Kidney tubule cell (primary cell): Measurements from ENCODE around the gene SLC2A1.

ENCODE experiments used
- DNase-seq: peaks from one replicate; pipeline ENCODE4 v3.0.0-alpha.2; 2018; ENCODE audit warnings: low spot score

SLC2A1 gene

DNA sequence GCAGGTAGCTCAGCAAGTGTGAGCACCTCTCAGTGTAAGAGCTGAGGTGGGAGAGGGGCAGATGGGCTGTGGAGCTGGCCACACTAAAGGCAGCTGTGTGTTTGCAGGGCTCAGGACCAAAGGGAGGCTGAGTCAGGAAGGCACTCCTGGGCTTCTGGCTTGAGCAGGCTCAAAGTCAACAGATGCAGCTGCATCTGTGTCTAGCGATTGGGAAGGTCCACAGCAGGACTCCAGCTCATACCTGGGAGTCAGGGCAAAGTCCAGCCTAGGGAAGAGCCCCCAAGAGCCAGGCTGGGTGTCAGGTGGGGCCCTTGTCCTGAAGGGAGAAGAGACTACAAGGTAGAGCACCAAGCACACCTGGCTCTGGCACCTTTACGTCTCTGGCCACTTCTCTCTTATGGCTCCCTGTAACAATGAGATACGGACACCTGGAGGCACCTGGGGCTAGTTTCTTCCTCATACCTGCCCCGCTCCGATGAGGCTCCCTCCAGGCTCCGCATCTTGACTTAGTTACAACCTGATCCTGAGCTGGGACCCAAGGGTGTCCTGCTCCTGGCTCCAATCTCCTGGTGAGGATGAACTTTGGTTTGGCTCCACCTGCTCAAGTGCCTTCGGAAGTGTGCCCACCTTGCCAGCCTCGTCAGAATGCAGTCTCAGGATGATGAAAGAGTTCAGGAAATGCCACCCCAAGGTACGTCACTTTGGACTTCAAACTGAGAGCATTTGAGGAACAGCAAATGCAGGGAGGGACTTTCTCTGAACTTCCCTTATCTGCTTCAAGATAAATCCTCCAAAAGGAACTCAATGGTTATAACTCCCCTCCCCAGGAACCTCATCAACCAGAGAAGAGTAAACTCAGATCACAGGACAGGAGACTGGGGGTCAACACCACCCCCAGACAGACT is 21.5 kb upstream of the SLC2A1 start:
- no peak for DNase-seq

DNA sequence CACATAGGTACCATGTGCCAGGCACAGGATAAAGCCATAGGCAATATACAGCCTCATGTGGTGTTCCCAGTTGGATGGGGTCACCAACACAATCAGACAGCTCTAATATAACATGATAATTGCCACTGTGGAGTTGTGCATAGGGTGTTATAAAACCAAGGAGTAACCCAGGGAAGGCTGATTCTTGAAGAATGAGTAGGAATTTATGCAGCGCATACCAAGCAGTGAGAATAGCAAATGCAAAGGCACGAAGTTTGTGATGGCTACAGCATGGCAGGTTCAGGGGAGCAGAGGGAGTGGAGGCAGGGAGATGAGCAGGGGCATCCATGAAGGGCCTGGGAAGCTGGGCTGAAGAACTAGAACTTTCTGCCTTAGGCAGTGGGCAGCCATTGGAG is 20.4 kb upstream of the SLC2A1 start:
- DNase-seq, result no peak

DNA sequence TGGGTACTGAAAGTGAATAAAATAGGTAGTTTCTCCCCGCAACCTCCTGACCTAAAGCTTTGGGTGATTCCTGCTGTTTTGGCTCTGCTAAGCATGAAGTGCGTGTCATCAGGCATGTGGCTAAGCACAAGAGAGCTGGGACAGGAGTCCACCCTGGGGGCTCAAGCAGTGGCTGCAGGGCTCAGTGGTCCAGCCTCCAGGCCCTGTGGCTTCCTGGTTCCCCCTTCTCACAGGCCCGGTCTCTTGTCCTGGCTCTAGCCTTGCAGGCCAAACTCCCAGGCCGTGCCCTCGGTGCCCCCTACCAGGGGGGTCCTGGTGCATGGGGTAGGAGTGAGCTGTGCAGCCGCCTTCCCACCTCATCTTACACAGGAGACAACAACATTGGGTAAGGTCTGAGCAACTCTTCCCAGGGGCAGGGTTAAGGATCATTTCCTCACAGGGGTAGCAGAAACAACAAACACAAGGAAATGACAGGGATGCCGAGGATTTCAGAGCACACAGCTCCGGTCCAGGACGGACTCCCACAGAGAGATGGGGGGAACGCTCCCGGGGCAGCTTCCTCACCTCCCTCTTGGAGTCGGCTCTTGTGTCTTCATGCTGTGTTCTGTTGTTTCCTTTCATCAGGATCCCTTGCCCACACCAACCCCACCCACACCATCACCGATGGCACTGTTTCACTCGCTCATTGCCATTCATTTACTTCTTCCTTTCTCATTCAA is 19.8 kb upstream of the SLC2A1 start:
- no peak for DNase-seq

DNA sequence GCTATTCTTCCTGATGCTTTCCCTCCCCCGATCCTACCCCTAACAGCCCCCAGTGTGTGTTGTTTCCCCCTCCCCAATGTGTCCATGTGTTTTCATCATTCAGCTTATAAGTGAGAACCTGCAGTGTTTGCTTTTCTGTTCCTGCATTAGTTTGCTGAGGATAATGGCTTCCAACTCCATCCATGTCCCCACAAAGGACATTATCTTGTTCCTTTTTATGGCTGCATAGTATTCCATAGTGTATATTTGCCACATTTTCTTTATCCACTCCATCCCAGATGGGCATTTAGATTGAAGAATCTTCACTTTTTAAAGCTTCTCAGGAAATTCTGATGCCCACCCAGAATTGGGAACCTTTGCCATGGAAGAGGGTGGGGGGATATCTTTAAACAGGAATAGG is 19.0 kb upstream of the SLC2A1 start:
- DNase-seq, result no peak

DNA sequence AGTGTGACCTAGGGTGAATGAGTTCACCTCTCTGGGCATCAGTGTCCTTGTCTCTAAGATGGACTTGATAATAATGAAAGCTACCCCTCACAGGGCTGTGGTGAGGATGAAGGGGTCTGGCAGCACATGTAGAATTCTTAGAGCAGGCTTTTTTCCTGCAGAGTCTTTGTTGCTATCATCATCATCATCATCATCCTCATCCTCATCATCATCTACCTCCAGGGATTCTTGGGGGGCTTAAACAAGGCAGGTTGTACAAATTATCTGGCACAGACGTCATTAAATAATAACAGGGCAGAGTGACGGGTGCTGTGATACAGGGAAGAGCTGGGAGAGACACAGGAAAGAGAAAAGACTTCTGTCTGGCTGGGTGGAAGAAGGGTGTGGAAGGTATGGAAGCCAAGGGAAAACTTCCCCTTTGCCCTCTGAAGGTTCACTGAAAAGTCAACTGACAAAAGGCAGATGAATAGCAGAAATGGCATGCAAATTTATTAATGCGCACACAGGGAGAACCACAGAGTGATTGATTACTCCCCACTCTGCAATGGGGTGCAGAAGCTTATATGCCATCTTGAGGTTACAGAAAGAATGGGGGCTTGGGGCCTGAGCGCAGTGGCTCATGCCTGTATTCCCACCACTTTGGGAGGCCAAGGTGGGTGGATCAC is 17.0 kb upstream of the SLC2A1 start:
- no peak for DNase-seq

DNA sequence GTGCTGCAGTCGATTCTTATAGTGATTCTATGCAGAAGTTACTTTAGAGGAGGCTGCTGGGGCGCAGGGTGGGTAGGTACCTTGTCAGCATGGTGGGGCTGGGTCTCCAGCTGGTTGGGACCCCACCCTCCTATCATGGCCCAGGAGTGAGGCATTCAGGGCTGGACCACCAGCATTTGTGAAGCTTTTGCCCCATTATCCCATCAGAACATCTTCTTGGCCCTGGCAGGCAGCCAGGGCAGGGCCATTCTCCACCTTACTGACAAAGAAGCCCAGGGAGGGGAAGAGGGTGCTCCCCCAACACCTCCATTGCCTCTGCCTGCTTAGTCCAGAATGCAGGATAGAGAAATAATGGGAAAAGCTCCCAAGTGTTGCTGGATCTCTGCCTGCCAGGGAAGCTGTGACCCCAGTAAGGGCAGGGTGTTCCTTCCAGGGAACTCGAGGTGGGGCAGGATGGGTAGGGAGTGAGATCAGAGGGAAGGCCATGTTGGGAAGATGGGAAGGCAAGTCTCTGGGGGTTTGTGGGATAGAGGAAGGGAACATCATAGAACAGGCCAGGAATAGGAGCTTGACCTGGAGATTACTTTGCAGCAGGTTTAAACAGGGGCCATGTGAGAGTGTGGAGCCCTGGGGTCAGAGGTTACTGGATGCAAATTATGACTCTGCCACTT is 16.2 kb upstream of the SLC2A1 start:
- no peak for DNase-seq

DNA sequence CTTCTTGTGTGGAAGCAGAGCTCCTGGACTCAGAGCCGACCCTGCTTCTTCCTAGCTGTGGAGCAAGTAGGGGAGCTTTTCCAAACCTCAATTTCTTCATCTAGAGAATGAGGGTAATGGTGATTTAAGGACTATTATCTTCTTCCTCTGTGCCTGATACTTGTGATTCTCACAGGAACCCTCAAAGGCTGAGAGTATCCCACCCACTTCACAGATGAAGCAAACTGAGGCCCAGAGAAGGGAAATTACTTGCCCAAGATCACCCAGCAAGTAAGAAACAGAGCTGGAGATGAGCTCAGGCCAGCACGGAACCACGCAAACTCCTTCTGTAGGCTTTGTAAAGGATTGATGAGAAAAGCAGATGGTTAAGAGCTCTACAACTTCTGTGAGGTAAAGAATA is 15.1 kb upstream of the SLC2A1 start:
- no peak for DNase-seq

DNA sequence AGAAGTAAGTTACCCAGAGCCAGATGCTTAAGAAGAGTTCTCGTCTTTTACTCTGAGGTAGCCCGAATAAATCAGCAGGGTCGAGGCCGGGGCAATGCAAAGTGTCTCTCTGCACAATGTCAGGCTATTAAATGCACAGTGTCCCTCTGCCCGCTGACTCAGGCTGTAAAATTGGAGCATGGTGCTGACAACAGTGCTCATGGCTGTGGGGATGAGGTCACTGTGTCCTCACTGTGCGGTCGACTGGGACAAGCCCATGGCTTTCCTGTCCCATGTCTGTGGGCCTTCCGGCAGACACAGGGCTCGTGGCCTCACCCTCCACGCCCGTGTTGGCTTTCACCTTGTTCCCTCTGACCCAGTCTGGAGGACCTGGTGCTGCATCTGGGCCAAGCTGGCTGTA is 14.6 kb upstream of the SLC2A1 start:
- DNase-seq, result peak; percentile 77

DNA sequence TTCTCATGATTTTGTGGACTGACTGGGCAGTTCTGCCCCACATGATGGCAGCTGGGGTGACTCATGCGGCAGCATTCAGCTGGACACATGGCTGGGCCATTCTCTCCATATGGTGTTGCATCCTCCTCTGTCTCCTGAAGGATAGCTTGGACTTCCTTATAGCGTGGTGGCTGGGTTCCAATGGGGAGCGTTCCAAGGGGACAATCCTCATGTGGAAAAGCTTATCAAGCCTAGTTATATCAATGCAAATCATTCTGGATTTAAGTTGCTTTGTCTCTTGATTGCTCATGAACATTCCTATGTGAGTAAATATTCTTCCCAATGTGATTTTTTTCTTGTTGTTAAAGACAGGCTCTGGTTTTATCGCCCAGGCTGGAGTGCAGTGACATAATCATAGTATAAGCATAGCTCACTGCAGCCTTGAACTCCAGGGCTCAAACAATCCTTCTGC is 13.2 kb upstream of the SLC2A1 start:
- peak; percentile 67 for DNase-seq

DNA sequence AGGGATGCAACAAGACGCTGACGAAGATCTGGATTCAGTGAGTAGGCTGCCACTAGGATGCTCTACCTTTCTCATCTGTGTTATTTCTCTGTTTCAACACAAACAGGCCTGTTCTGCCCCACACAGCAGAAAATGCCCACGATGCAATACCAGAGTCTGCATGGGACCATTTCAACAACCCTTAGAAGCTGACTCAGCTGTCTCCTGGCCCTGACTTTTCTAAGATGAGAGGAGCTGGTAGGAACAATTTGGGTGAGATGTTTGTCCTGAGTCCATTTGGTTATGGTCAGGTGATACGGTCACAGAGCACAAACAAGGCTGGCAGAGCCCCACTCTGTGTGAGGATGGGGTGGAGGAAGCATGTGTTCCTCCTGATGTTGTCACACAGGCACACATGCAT is 11.5 kb upstream of the SLC2A1 start:
- DNase-seq, result no peak

DNA sequence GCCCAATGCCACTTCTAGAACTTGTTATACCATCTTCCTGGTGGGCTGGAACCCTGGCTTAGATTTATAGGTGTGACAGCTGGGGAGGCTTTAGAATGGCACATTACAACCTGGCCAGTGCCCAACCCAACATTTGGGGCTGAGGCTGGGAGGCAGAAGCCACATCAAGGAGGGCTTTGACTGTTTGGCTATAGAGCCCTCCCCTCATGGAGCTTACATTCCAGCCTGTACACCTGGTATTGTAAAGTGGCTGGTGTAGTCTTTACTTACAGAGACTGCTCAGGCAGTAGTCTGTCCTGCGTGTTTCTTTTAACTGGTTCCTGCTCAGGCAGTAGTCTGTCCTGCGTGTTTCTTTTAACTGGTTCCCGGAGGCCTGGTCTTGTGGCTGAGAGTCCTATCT is 10.0 kb upstream of the SLC2A1 start:
- DNase-seq, result no peak

DNA sequence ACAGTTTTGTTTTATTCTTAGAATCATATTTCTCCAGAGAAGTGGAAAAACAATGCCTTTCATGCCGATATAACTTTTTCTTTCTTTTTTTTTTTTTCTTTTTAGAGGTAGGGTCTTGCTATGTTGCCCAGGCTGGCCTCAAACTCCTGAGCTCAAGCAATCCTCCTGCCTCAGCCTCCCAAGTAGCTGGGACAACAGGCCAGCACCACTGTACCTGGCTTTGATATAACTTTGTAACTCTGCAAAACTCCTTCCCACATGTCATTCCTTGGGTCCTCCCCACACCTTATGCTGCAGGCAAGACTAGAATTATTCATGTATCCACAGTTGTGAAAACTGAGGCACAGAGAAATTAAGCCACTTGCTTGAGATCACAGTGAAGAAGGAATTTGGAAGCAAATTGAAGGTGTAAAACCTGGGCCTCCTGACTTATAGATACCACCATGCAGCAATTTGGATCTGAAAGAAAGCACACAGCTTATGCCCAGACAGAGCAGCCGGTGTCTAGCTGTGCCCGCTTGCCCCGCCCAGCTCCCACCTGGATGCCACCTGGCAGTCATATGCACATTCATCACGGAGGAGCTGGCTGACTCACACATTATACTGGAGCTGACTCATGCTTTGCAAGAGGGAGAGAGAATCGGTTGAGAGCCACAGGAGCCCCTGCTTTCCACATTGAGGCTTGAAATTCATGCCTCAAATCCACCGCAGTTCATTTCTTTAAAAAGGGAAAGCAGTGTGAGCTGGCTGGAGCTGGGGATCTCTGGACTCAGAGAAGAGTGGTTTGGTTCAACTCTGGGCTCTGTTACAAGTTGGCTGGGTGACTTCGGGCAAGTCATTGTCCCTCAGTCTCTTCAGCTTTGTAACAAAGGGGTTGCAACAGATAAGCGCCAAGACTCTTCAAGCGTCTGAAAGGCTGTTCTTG is 8.3 kb upstream of the SLC2A1 start:
- peak; percentile 98 for DNase-seq

DNA sequence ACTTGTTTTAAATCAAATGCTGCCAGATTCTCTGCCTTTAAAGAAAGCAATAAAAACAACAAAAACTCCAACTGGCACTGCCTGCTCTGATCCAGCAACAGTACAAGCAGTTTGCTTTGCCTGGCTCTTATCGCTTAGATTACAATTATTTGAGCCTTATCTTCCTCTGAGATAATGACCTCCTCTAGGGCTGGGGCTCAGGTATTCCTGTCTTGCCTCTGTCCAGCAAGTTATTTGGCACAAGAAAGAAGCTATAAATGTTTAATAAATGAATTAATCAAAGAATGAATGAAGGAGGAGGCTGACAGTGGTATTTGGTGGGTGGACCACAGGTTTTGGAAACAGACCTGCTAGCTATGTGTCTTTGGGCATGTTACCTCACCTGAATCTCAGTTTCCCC is 6.7 kb upstream of the SLC2A1 start:
- no peak for DNase-seq

DNA sequence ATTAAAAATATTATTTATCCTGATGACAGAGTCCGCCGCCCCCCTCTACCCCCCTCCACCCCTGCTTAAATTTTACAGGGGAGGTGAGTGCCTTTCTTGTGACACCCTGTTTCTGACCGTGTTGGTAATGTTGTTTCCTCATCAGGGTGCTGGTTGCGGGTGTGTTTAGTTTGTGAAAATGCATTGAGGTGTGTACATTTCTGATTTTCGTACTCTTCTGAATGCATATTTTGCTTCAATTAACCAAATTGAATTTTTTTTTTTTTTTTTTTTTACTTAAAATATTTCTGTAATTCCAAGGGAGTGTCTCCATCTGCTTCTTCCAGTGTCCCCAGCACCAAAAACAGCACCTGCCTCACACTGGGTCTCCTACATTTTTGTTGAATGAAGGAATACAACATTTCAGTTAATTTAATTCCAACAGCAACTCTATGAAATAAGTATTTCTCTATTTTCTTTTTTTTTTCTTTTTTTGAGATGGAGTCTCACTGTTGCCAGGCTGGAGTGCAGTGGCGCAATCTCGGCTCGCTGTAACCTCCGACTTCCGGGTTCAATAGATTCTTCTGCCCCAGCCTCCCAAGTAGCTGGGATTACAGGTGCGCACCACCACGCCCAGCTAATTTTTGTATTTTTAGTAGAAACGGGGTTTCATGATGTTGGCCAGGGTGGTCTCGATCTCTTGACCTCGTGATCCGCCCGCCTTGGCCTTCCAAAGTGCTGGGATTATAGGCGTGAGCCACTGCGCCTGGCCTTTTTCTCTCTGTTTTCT is 5.6 kb upstream of the SLC2A1 start:
- no peak for DNase-seq

DNA sequence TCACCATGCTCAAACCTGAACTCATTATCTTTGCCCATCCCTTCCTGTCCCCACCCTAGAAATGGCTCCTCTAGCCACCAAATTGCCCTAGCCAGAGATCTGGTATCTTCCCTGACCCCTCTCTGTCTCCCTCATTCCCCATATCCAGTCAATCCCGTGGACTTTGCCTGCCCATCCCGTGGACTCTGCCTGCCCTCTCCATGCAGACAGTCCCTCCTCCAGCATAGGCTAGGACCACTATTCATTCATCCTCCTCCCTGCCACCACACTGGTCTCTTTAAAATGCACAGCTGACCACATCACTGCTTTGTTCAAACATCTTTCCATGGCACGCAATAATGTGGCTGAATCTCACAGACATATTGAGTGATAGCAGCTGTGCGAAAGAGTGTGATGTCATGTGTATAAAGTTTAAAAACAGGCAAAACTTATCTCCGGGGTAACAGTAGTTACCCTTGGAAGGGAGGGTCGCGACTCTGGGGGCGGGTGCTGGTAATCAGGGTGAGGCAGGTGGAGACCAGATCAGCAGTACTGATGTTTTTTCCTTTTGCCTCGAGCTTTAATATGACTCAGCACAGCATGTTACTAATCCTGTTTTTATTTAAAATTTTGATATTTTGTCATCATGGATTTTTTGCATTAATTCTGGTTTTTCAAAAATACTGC is 4.8 kb upstream of the SLC2A1 start:
- DNase-seq, result peak; percentile 43

DNA sequence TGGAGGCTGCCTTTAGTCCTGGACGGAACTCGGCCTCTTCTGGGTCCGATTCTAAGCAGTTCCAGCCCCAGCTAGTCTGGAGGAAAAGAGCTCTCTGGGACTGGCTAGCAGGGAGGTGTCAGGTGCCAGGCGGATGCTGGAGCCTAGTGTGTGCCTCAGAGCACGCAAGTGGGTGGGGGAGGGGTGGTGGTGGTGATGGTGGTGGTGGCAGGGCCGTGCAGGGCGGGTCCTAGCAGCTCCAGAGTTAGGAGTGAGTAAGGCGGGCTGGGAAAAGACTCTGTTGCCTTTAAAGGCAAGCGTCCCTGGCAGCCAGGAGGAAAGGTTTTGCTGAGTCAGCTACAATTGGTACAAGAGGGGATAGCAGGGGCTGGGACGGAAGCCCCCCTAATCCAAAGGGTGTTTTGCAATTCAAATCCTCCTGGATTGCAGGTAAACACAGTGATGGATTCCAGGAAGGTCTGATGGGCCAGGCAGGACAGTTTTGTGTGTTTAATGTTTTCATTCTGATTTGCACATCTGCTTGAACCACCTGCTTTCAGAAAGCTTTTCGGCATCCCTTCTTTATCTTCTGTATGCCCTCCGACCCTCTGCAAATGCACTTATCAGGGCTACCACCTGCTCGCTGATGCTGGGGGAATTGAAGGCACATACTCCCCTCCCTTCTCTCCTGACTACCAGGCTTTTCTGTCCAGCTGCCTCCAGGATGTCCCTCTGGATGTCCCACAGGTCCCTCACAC is 4.1 kb upstream of the SLC2A1 start:
- DNase-seq, result peak; percentile 89

DNA sequence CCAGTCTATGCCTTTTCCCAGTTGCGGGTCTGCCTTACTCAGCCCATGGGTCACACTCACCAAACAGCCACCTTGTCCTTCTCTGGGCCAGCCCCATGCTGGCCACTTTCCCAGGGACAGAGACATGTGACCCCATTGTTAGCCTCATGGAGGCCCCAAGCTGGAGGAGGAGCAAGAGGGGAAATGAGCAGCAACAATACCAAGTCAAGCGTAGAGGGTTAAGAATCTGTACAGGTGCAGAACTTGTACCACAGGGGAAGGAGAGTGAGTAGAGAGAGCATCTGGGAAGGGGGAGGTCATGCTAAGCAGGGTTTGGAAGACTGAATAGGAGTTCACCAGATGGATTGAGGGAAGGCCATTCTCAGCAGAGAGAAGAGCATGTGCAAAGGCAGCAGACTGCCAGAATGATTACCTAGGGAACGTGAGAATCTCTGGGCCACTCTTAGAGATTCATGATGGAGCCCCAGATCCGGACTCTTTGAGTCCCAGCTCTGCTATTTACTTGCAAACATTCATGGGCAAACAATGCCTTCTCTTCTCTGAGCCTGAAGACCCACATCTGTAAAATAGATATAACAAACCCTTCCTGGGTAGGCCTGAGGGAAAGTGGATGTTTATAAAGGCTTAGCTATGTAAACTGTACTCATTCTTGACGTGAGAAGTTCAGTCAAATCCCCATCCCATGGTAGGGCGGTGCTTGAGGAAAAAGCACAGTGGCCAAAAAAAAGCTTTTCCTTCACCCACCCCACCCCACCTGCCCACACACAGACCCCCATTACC is 2.8 kb upstream of the SLC2A1 start:
- DNase-seq, result peak; percentile 78

DNA sequence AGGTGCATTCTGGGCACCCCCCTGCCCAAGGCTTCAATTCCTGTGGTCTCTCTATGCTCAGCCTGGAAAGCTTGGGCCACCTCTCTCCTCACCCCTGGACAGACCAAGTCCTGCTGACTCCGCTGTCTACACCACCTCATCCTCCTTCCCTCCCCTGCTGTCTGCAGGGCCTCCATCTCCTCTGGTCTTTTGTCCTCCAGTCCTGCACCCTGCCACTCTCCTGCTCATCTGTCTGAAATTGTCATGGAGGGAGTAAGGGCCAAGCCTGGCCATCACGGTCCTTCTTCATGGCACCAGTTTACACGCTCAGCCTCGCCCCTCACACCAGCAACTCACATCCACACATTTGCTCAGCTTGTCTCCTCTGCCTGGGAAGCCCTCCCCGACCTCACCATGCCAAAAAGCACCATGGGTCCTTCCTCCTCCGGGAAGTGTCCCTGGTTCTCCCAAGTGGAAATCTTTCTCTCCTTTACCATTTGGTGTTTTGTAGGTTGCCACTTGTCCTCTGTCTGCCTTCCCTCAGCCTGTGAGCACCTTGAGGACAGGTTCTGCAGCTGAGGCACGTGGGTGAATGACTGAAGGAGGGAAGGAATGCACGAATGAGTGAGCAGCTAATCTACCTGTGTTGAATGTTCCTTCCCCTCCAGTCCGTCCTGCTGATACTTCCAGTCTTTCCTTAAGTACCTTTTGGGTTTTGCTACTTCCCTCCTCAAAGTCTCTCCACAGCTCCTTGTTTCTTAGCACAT is 2.1 kb upstream of the SLC2A1 start:
- no peak for DNase-seq
